Right atrium auricular region (tissue), 2 donors: Measurements from ENCODE around the gene ZNF687. TPM values are rescaled to one million over a fixed set of nuclear protein-coding genes. Genes with fewer than 3 reads are reported as not detected.
"Not testable (repeated sequence)": the region's sequence is repeated elsewhere in the genome, so short reads cannot be mapped to it uniquely, and the experiment has no call there.

Experiments used
- DNase-seq: peaks from one replicate; pipeline ENCODE4 v3.0.0-alpha.2; 2019; ENCODE audit warnings: low spot score
- H3K27ac ChIP-seq, 2 donors: fragments of 200-600 bp; sonication (generic); 1 replicate in 1 of 2; 2 replicates in 1 of 2; pipeline ENCODE4 v1.5.1; 2016 to 2019
- H3K27me3 ChIP-seq, 2 donors: fragments of 200-600 bp; sonication (generic); one replicate each; pipeline versions ENCODE4 v1.5.1 to v1.6.0; 2017 to 2019
- H3K36me3 ChIP-seq: fragments of 200-600 bp; sonication (generic); one replicate; pipeline ENCODE4 v1.5.1; 2016
- H3K4me1 ChIP-seq, 2 donors: fragments of 200-600 bp; sonication (generic); one replicate each; pipeline versions ENCODE4 v1.5.1 to v1.6.0; 2017 to 2019
- H3K4me3 ChIP-seq, 2 donors: fragments of 200-600 bp; sonication (generic); 1 replicate in 1 of 2; 2 replicates in 1 of 2; pipeline ENCODE4 v1.5.1; 2017 to 2019; ENCODE audit warnings: mild to moderate bottlenecking in 1 of 2, moderate library complexity in 1 of 2
- H3K9me3 ChIP-seq, 2 donors: fragments of 200-600 bp; sonication (generic); one replicate each; pipeline ENCODE4 v1.5.1; 2019
- total RNA-seq, 2 donors: library from RNA; depleted of rRNA; stranded (reverse); fragments of >200 nt; gene quantifications; one replicate each; pipeline ENCODE4 v1.1.0, GENCODE V29; 2016
- TF ChIP-seq, protein P1 (sequence below), 2 donors: fragments of 200-600 bp; sonication (generic); IDR thresholded peaks; one replicate each; pipeline ENCODE4 v1.5.1; 2019; ENCODE audit warnings: antibody characterized with exemption in 2 of 2

The ZNF687 gene
- total RNA-seq, 2 donors from 2014 or later = 12.9 to 26.3 TPM

DNA sequence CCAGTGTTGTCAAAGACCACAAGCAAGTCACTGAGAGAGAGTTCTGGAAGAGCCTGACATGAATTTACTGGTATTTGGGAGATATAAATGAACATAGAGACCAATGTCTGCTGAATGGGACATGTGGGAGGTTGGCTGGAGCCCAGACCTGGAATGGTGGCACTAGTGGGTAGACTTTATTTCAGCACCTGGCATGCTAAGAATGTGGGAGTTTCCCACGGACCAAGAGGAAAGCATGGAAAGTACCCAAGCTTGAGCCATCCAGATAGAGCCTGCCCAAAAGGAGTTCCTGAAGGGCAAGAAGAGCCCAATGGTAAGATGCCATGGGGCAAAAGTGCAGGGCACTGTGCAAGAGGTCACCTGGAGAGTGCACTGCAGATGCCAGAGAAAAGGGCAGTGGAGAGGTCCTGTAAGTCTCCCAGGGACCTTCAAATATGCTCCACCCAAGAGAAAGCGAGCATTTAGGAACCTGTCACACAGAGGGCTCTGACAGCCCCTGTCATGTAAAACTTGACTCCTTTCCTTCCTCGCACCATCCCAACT, 8.1 kb upstream of the ZNF687 start:
- H3K9me3 ChIP-seq = no peaks in the 10 kb centered on the region
- no peaks in the 10 kb centered on the region for H3K27me3 ChIP-seq
- H3K27ac ChIP-seq = no peak overlapping the region
- peaks cover 0 to 6% of the 10 kb centered on the region in 2 donors for H3K4me1 ChIP-seq
- DNase-seq = no peak
- TF ChIP-seq, protein P1, sequence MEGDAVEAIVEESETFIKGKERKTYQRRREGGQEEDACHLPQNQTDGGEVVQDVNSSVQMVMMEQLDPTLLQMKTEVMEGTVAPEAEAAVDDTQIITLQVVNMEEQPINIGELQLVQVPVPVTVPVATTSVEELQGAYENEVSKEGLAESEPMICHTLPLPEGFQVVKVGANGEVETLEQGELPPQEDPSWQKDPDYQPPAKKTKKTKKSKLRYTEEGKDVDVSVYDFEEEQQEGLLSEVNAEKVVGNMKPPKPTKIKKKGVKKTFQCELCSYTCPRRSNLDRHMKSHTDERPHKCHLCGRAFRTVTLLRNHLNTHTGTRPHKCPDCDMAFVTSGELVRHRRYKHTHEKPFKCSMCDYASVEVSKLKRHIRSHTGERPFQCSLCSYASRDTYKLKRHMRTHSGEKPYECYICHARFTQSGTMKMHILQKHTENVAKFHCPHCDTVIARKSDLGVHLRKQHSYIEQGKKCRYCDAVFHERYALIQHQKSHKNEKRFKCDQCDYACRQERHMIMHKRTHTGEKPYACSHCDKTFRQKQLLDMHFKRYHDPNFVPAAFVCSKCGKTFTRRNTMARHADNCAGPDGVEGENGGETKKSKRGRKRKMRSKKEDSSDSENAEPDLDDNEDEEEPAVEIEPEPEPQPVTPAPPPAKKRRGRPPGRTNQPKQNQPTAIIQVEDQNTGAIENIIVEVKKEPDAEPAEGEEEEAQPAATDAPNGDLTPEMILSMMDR (IDR thresholded peaks at IDR 0.05) = no peak
- H3K4me3 ChIP-seq = no peak overlapping the region
- H3K36me3 ChIP-seq = no peaks in the 10 kb centered on the region

DNA sequence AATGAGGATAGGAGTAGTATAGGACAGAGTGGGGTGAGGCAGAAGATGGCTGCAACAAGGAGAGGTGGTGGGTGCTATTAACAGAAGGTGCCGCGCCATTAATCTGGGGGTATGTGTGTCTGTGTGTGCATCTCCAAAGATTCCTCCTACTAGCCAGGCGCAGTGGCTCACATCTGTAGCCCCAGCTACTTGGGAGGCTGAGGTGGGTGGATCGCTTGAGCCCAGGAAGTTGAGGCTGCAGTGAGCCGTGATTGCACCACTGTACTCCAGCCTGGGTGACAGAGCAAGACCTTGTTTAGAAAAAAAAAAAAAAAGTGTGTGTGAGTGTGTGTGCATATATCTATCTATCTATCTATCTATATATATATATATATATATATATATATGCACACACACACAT, 6.8 kb upstream of the ZNF687 start:
- not testable (repeated sequence) for H3K4me1 ChIP-seq, H3K27me3 ChIP-seq, H3K9me3 ChIP-seq, H3K27ac ChIP-seq, DNase-seq, H3K36me3 ChIP-seq, H3K4me3 ChIP-seq

DNA sequence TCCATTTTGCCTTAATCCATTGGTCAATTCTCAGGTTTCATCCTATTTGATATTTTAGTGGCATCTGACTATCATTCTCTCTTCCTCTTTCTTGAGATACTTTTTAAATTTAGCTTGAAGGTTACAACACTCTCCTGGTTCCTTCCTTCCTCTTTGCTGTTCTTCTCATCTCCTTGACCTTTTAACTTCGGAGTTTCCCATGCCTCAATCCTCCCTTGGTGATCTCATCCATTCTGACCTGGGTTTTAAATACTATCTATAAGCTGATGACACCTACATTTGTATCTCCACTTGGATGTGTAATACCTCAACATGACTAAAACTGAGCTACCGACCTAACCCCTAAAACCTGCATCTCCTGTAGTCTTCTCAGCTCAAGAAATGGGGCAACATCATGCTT, 4.8 kb upstream of the ZNF687 start:
- Histone ChIP-seq H3K36me3 (no peaks in the 10 kb centered on the region), H3K9me3 (no peaks in the 10 kb centered on the region), H3K4me1 (peaks cover 0 to 5% of the 10 kb centered on the region in 2 donors), H3K27ac (no peak overlapping the region), H3K4me3 (no peak overlapping the region), H3K27me3 (no peaks in the 10 kb centered on the region)
- DNase-seq = no peak
- TF ChIP-seq, protein P1 (IDR thresholded peaks at IDR 0.05) = no peak

DNA sequence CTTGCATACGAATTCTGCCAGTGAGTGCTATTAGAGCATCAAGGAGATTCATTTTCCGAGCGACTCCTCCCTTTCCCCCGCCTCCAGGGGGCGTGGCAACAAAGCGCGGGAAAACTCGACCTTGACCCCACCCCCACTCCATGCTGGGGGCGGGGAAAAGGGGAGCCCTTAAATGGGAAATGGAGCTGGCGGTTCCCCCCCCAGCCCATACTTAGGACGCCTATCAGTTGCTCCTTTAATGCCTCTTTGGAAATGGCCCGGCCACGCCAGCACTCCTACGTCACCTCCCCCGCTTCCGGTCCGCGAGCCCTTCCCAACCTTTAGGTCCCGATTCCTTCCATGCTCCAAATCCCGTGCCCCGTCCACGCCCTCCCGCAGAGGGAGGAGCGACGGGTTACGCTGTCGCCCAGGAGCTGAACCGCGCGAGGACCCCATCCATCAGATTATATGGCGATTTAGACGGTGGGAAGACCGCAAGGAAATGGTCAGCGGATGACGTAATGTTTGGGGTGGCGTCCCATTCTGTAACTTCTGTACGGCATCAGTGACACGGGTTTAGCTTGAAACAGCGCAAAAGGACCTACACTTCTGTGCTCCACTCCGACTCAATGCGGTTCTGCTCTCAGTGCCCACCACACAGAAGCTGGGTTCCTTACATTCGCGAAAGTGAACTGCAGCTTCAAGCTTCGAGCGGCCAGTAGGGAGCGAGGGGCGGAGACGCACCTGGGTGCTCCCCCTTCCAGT, 702 bp upstream of the ZNF687 start:
- peak; percentile 99 for DNase-seq
- Histone ChIP-seq H3K36me3 (peaks cover 9% of the 10 kb centered on the region), H3K27me3 (no peaks in the 10 kb centered on the region), H3K27ac (peak overlapping the region; percentile 97 to 99), H3K4me1 (peaks cover 0 to 22% of the 10 kb centered on the region in 2 donors), H3K9me3 (no peaks in the 10 kb centered on the region), H3K4me3 (peak overlapping the region; percentile 70 to 75)
- TF ChIP-seq, protein P1 (IDR thresholded peaks at IDR 0.05) = peak; percentile 32 to 61

DNA sequence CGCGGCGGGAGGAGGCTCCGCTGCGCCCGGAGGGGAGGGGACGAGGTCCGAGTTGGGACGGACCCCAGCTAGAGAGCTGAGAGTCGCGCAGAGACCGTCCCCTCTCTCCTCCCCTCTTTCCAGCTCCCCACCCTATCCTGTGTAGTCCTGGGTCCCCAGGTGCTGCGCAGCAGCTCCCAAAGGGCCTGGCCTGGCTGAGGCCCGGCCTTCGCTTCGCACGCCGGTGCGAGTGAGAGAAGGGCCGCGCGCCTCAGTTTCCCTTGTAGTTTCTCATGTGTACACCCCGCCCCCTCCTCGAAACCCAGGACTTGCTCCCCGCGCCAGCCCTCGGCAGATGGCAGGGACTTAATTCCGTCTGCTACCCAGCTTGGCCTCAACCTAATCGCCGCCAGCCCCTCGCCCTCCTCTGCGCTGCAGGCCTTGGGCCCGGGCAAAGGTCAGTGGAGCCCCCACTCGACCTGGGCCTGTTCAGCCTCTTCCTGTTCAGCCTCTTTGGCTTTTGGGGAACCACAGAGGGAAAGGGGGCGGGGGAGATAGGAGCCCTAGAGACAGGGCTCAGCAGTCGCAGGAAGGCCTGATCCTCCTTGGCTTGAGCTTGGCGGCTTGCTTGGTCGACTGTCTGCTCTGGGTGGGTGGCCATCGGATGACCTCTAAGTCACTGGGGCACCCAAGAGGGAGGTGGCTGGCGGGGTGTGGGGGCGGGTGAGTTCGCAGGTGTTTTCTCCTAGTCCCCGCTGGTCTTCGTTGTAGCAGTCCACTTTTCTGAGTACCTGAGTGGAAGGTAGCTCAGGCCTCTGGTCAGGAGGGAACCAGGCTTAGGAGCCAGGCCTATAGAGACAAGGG, 1.0 kb downstream of the ZNF687 start:
- Histone ChIP-seq H3K9me3 (no peaks in the 10 kb centered on the region), H3K4me3 (peak overlapping the region; percentile 70 to 75), H3K36me3 (peaks cover 26% of the 10 kb centered on the region), H3K4me1 (peaks cover 0 to 22% of the 10 kb centered on the region in 2 donors), H3K27me3 (no peaks in the 10 kb centered on the region), H3K27ac (peak overlapping the region; percentile 97 to 99)
- TF ChIP-seq, protein P1 (IDR thresholded peaks at IDR 0.05) = no peak
- no peak for DNase-seq

DNA sequence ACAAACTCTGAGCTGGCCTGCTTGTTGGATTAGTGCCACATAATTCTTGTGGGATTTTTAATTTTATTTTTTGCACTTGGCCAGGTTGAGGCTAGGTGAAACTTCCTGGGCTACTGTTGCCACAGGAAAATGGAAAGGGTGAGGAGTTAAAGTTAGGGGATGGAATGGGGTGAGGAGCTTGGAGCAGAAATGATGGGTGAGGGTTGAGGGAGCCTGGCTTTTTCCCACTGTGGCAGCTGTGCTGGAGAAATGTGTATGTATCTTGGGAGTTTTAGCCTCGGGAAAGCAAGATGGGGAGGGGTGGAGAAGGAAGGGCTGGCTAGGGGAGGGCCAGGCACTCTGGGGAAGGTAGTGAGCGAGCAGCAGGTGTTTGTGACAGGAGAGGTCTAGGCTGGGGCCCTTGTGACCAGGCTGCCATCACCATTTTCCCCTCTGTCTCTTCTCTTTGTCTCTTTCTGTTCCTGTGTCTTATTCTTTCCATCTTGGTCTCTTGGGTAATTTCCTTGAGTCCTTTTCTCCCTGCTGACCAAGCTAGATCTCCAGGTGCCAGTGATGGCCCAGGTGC, 2.0 kb downstream of the ZNF687 start:
- H3K27ac ChIP-seq = peak overlapping the region; percentile 97 to 99

More for the DNA sequence above, 2.0 kb downstream of the ZNF687 start:
- Histone ChIP-seq H3K4me3 (no peak overlapping the region), H3K36me3 (peaks cover 36% of the 10 kb centered on the region), H3K9me3 (no peaks in the 10 kb centered on the region), H3K4me1 (peaks cover 0 to 22% of the 10 kb centered on the region in 2 donors), H3K27me3 (no peaks in the 10 kb centered on the region)
- DNase-seq = no peak
- TF ChIP-seq, protein P1 (IDR thresholded peaks at IDR 0.05) = no peak
